Brain microvascular endothelial cell (primary cell): Measurements from ENCODE around the gene B3GLCT.

Experiments
- DNase-seq: peaks from one replicate; pipeline ENCODE4 v3.0.0-alpha.2; 2020
- H3K27ac ChIP-seq: fragments of 250-450 bp; sonication (Bioruptor Pico); 2 replicates; pipeline ENCODE4 v1.5.1; 2020; ENCODE audit warnings: mild to moderate bottlenecking, moderate library complexity
- H3K27me3 ChIP-seq: fragments of 250-450 bp; sonication (Bioruptor Pico); replicated peaks from 2 replicates; pipeline ENCODE4 v1.5.1; 2020; ENCODE audit warnings: mild to moderate bottlenecking
- H3K36me3 ChIP-seq: fragments of 250-450 bp; sonication (Bioruptor Pico); replicated peaks from 2 replicates; pipeline ENCODE4 v1.5.1; 2020; ENCODE audit warnings: mild to moderate bottlenecking
- H3K4me3 ChIP-seq: 2 replicates; pipeline ENCODE4 v1.5.1; 2011; ENCODE audit warnings: low read depth, mild to moderate bottlenecking, control low read depth, low read length, moderate library complexity
- in situ Hi-C: cut with HindIII; loops from 2 replicates; pipeline ENCODE4 v1.10.0; 2017; ENCODE audit warnings: low sequenced_read_pairs, low pct_ligation_motif_present
- TF ChIP-seq, protein P1 (sequence below): IDR thresholded peaks from 2 replicates; pipeline ENCODE4 v1.5.1; 2011; ENCODE audit warnings: low read depth, mild to moderate bottlenecking, moderate library complexity, low read length, control low read depth, inconsistent platforms; ENCODE audit errors: missing control alignments

Gene B3GLCT

DNA sequence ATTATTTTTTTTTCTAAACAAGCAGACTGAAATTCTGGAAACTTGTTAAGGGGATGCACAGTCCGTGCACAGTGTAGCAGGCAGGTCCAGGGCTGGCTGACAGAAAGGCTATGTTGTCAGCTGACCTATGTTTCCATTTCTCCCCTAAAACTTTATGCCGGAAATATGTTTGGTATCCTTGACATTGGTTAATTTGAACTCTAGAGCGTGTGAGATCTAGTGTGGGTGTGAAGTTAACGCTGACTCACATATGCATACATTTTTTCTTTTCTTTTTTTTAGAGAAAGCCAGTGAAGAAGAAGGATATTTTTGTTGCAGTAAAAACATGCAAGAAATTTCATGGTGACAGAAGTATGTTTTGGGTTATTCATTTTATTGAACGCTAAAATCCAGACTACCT is 76.6 kb downstream of the B3GLCT start:
- no peaks in the 10 kb centered on the region for H3K27me3 ChIP-seq
- in situ Hi-C loops = no loop called here
- no peak overlapping the region for H3K4me3 ChIP-seq
- no peaks in the 10 kb centered on the region for H3K36me3 ChIP-seq
- TF ChIP-seq, protein P1, sequence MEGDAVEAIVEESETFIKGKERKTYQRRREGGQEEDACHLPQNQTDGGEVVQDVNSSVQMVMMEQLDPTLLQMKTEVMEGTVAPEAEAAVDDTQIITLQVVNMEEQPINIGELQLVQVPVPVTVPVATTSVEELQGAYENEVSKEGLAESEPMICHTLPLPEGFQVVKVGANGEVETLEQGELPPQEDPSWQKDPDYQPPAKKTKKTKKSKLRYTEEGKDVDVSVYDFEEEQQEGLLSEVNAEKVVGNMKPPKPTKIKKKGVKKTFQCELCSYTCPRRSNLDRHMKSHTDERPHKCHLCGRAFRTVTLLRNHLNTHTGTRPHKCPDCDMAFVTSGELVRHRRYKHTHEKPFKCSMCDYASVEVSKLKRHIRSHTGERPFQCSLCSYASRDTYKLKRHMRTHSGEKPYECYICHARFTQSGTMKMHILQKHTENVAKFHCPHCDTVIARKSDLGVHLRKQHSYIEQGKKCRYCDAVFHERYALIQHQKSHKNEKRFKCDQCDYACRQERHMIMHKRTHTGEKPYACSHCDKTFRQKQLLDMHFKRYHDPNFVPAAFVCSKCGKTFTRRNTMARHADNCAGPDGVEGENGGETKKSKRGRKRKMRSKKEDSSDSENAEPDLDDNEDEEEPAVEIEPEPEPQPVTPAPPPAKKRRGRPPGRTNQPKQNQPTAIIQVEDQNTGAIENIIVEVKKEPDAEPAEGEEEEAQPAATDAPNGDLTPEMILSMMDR = no peak
- peak; percentile 65 for DNase-seq
- H3K27ac ChIP-seq = peak overlapping the region; percentile 30

DNA sequence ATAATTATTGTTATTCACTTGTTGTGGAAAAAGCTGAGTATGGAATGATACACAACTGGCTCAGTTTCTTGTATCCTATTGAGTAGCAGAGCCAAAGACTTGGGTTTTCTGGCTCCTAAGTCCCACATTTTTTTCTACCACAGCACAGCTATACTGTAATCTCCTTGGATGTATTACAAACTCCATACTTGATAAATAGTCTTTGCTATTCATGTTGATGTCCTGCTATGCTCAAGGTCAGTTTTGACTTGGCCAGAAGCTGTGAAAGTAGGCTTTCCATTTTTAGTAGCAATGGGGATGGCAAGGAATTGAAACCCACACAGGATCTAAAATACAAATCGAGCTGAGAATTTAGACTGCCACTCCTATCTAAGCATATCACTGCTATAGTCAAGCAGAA is 79.1 kb downstream of the B3GLCT start:
- TF ChIP-seq, protein P1 = no peak
- no peak overlapping the region for H3K4me3 ChIP-seq
- no peak overlapping the region for H3K27ac ChIP-seq
- H3K27me3 ChIP-seq = no peaks in the 10 kb centered on the region
- no peaks in the 10 kb centered on the region for H3K36me3 ChIP-seq
- in situ Hi-C loops = no loop called here
- no peak for DNase-seq

DNA sequence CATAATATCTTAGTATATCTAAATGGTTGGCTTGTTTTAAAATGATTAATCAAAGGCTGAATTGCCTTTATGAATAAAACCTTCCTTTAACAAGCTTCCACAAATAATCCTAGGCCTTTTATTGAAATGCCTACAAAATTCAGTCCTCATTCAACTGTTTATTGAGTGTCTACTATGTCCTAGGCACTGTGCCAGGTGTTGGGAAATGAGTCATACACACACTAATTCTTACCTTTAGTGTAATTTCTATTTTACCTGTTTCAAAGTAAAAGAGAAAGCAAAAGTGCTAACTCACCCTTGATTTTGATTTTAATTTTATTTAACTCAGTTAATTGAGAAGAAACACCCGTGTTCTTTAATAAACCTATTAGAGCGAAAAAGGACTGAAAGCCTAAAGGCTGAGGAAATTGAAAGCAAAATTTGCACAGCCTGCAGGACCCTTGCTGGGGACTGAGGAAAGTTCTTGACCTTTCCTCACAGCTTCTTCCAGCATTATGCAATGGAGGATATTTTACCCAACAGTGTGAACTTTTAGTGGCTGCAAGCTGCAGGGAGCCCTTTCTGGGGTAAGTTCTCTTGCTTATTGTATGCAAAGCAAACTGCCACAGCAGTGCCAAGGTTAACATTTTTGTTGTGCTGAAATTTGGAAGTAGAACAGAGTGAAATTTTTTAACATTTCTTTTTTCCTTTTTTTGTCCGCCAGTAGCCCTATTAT is 83.1 kb downstream of the B3GLCT start:
- in situ Hi-C loops = no loop called here
- Histone ChIP-seq H3K27ac (no peak overlapping the region), H3K27me3 (no peaks in the 10 kb centered on the region), H3K4me3 (no peak overlapping the region), H3K36me3 (no peaks in the 10 kb centered on the region)
- no peak for DNase-seq
- TF ChIP-seq, protein P1 = no peak

DNA sequence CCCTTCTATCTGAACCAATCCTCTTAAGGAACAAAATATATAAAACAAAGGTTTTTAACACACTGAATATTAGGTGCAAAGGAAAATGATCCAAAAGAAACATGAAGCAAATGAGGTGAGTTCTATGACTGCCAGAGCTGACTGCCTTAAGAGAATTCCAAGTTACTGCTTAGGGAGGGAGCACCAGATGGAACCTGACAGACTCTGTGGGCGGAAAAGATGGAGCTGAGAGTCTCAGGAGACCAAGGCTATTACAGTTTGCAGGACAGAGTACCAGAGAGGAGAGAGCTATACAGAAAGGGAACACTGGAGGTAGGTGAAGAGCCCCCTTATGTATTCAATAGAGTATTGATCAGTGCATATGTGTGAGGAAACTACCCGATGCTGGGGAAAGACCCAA is 87.2 kb downstream of the B3GLCT start:
- in situ Hi-C loops = no loop called here
- no peak overlapping the region for H3K4me3 ChIP-seq
- TF ChIP-seq, protein P1 = no peak

DNA sequence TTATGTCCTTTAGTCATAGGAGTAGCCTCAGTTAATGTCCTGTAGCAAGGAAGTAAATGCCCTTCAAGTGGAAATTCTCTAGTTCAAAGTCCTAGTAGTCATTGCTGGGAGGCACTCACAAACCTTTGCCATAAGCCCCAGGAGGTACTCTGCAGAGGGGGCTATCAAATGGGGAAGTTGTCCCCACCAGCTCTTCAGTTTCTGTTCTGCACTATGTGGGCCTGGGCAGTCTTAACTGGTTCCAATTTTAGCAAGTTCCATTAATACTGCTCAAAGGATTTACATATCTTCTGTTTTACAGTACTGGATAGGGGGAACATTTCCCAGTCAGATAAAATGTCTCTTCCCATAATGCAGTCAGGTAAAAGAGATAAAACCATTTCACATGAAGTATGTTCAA is 101.3 kb downstream of the B3GLCT start:
- H3K27me3 ChIP-seq = no peaks in the 10 kb centered on the region

More for the DNA sequence above, 87.2 kb downstream of the B3GLCT start:
- H3K27me3 ChIP-seq = no peaks in the 10 kb centered on the region
- no peaks in the 10 kb centered on the region for H3K36me3 ChIP-seq
- no peak overlapping the region for H3K27ac ChIP-seq
- DNase-seq = no peak

DNA sequence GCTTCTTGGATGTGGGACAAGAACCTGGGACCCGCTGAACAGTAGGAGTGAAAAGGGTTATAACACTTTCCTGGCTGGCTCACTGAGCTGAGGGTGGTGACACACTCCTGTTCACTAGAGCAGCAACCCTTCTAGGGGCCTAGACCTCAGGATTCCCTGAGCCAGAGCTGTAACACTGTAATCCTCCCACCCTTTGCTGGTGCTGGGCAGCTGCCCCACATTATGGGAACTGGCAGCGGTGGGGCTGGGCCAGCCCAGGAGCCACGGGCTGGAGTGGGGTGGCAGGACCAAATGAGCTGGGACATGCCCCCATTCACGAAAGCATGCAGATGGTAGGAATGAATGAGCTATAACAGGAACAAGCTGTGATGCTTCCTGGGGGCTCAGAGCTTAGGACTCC is 110.6 kb downstream of the B3GLCT start:
- DNase-seq = no peak
- no peaks in the 10 kb centered on the region for H3K36me3 ChIP-seq
- TF ChIP-seq, protein P1 = no peak
- no peak overlapping the region for H3K27ac ChIP-seq
- in situ Hi-C loops = no loop called here
- H3K27me3 ChIP-seq = no peaks in the 10 kb centered on the region
- no peak overlapping the region for H3K4me3 ChIP-seq

More for the DNA sequence above, 101.3 kb downstream of the B3GLCT start:
- Histone ChIP-seq H3K36me3 (no peaks in the 10 kb centered on the region), H3K27ac (no peak overlapping the region), H3K4me3 (no peak overlapping the region)
- DNase-seq = no peak
- in situ Hi-C loops = no loop called here
- TF ChIP-seq, protein P1 = no peak
